GM21528 (cell line): ENCODE measurements around the gene SLK.

Experiments used
- ATAC-seq: cut with Tn5 transposase; IDR thresholded peaks from one replicate; pipeline ENCODE4 v1.9.1; 2021; ENCODE audit warnings: mild to moderate bottlenecking, moderate library complexity; ENCODE audit not compliant: unreplicated experiment, low FRiP score

Gene SLK

DNA sequence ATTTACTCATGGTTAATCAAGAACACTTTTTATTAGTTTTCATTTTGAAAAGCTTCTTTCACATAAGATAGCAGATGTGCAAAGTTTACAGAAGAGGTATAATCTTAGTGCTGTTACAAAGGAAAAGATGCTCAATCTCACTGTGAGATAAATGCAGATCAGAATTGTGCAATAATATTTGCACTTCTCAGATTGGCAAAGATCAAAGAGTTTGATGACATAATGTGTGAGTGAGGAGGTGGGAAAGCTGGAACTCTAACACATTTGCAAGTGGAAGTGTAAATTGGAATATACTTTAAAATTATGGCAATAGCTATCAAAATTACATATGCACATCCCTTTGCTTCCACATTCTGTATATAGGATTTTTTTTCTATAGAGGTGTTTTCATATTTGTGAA is 27.4 kb upstream of the SLK start:
- ATAC-seq = no peak

DNA sequence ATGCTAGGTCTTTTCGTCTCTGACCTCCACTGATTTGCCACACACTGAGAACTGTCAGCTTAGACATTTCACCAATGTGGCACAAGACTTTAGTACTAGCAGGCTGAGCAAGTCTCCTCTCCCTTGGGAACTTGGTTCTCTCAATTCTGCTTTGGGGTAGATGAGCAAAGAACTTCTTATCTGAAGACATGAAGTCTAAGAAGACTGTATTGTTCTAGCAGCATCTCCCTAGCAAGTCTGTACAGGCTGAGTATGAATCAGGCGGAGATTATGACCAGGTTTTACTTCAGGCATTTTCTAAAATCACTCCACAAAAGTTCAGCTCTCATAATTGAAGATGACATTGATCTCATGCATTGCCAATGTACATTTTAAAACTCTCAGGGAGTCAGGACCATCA is 25.1 kb upstream of the SLK start:
- ATAC-seq = no peak

DNA sequence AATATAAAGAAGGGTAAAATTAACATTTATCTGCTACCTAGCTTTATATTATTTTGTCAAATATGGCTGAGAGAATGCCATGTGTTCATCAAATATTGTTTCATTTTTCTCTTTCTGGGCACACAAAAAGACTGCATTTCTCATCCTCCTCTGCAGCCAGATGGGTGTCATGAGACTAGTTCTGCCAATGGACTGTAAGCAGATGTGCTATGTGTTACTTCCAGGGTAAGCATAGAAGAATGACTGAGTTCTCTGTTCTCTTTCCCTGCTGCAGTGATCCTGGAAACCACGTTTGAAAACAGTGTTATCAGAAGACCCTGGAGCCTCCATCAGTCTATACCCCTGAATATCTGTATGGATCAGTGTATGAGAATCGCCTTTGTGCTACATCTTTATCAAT is 24.1 kb upstream of the SLK start:
- ATAC-seq = no peak

DNA sequence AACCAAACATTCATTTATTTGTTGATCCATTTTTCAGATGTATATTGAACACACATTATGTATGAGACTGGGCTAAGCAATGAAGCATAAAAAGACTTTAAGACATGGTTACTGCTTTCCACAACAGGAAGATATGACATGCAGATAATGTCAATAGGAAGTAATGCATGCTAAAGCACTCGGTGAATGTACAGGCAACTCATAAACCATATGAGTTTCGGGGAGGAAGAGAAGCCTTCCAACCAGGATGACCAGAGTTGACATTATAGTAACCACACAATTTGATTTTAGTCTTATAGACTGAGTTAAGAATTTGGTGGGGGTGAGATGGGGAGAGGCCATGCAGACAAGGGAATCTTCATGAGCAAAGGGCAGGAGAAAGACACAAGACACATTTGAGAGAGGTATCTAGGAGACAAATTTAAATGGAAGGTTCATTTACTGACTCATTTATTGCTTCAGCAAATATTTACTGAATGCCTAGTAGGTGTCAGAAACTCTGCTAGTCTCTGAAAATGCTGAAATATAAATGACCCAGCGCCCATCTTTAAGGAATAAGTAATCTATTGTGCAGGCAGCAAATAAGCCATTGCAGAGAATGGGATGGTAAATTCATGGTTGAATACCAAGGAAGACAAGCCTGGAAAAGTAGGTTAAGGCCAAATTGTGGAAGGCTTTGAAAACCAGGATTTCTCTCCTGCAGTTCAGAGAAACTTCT is 19.0 kb upstream of the SLK start:
- ATAC-seq = no peak

DNA sequence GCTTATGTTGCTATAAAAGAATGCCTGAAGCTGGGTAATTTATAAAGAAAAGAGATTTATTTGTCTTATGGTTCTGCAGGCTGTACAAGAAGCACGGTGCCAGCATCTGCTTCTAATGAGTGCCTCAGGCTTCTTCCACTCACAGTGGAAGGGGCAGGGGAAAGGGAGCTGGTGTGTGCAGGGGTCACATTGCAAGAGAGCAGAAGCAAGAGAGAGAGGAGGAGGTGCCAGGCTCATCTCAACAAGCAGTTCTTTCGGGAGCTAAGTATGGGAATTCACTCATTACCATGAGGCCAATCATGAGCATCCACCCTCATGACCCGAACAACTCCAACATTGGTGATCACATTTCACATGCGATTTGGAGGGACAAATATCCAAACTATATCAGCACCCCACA is 17.2 kb upstream of the SLK start:
- no peak for ATAC-seq

DNA sequence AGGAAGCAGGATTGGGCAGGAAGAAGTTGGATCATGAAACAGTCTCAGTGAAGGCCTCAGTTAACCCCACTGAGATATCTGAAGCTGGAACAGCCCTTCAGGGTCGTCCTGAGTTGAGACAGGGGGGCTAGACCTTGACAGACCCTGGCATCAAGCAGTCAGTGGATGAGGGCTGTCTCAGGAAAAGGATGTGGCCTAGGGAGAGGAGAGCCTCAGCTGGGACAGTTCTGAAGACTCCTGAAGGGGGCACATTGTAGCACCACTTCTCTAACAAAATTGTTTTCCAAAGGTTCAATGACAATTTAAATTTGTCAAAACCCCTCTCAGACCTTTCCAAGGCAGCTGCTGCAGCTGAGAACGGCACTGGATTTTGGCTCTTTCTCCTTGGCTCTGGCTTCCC is 15.8 kb upstream of the SLK start:
- no peak for ATAC-seq

DNA sequence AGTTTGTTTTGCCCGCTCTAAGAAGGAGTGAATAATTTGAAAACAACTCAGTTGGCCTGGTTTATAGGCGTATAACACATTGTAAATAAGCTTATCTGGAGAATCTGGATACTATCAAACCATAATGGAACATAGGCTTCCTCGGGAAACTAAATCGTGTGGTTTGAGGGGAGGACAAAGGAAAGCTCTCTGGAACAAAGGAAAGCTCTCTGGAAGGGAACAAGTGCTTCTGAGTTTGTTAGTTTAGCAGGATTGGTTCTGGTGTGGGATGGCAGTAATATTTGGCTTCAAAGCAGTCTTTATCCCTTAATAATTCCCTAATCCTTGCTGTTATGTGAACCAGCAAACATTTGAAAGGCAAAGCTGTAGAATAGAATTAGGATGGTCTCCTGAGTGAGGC is 15.0 kb upstream of the SLK start:
- no peak for ATAC-seq

DNA sequence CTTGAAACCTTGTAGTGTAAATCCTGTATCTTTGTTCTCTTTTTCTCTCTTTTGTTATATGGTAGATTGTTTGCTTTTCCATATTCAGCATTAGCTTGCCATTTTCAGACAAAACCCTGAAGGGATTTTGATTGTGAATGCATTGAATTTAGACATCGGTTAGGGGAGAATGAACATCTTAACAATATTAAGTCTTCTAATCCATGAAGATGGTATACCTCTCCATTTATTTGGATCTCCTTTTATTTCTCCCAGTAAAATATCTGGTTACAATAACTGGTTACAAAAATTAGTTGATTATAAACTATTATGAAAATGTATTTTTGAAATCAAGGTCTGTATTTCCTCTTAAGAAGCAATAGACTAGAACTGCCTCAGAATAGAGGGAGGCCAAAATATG is 12.4 kb upstream of the SLK start:
- ATAC-seq = no peak

DNA sequence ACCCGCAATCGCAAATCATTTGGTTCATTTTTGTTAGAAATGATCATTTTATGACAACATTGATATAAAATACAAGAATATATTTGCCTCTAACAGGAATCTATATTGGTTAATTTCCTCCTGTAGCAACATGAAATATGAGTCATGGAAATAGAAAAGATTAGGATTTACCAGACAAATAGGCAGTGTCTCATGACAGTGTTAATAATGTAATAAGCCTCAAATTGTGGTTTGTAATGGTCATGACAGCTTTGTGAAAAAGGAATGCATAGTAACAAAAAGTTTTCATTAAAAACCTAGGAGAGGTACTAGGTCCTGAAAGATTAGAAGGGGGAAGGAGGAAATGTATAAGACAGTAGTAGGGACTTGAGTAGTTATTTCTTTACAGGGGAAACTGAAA is 7.9 kb upstream of the SLK start:
- ATAC-seq = no peak

DNA sequence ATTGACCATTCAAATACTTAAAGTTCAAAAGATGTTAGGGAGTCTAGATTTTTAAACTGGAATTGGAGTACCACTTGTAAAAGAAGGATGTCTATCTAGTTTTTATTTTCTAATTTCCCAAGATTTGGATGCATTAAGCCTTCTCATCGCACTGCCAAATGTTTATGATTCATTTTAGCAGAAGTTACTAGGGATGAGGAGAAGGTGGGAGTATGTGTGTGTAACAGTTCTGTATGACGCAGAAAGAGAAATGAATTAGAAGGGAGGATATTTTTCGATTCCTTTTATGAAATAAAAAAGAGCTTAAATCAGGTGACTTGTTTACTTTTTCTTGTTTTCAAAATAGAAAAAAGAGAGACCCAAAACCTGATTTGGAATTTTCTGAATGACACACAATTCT is 6.8 kb upstream of the SLK start:
- ATAC-seq = no peak

DNA sequence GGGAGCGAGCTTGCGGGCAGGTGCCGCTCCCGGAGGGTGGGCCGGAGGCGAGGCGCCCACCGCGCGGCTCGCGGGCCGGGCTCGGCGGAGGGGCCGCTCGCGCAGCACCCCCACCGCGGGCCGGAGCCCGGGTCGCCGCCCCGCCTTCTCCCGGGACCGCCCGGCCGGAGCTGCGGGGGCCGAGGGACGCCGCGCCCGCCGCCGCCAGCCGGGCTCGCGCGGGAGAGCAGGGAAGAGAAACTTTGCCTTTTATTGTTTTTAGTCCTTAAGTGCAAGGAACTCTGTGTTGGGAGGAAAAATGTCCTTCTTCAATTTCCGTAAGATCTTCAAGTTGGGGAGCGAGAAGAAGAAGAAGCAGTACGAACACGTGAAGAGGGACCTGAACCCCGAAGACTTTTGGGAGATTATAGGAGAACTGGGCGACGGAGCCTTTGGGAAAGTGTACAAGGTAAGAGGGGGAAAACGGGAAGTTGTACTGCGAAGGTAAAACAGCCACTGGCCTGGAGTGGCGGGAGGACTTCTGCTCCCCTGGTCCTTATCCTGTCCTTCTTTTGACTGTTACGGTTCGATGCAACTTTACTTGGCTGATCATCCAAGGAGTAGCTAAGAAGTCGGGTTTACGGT is 620 bp downstream of the SLK start:
- peak; percentile 50 for ATAC-seq

DNA sequence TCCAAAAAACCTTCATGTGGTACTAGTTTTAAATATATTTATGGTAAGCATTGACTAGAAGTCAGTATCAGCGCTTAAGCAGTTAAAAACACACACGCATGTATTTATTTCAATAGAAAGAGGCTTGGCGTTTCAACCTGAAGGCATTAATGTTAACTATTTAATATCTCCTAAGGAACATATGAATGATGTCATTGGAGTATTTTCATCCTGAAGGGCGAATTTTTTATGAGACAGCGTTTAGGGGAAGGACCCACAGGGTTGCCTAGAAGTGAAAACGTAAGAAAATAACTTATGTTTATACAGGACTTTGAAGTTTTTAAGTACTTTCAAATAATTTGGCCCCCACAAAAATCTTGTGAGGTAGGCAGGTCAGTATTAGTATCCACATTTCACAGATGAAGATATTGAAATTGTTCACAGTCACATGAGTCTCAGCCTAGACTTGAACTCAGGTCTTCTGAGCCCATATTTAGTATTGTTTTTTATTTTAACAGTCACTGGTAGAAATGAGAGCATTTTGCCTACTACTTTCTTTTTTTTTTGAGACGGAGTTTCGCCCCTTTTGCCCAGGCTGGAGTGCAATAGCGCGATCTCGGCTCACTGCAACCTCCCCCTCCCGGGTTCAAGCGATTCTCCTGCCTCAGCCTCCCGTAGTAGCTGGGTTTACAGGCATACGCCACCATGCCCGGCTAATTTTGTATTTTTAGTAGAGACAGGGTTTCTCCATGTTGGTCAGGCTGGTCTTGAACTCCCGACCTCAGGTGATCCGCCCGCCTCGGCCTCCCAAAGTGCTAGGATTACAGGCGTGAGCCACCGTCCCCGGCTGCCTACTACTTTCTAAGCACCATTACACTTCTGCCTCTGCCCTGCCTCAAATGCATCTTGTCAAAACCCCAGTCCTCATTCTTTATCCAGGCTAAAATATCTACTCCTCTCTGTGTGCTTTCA is 1.8 kb downstream of the SLK start:
- no peak for ATAC-seq

DNA sequence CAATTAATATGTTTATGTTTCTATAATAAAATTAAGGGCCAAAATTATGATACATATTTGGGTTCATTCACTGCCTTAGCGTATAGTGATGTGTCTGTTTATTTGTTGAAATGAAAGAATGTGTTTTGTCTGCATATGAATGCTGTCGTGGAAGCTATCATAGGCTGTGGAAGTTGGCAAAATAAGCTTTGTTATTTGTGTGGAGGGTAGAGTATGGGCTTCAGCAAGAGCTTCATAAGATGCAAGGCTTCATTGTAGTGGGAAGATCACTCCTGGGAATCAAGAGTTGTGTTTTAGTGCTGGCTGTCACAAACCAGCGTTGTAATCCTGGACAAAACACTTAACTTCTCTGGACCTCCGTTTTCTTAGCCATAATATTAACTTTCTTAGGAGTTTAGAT is 2.5 kb downstream of the SLK start:
- no peak for ATAC-seq

DNA sequence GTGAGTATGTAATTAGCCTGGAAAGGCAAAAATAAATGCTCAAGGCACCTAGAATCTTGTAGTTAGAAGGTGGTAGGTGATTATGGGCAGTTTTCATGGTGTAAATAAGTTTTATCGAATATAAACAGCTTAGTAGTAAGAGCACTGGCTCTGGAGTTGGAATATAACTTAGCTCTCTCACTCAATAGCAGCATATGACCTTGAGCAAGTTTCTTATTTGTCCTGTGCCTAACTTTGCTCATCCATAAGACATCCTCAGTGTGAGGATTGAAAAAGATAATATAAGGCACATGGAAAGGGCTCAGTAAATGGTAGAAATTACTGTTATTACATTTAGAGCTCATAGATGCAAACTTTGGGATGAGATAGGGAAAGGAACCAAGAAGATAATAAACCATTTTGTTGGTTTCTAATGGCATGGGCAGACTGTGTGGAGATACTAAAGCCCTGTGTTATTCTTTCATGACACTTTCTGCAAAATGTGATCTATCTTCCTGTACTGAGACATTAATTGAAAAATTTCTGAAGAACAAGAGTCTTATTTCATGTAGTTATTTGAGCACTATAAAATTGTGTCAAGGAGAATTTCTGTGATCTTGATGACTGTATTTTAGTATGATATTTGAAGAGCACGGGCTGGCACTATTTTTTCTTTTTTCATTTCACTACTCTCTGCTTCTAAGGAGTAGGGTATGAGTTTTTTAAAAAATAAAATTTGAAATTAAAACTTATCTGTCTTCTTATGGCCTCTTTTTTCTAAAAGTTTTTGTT is 3.1 kb downstream of the SLK start:
- no peak for ATAC-seq

DNA sequence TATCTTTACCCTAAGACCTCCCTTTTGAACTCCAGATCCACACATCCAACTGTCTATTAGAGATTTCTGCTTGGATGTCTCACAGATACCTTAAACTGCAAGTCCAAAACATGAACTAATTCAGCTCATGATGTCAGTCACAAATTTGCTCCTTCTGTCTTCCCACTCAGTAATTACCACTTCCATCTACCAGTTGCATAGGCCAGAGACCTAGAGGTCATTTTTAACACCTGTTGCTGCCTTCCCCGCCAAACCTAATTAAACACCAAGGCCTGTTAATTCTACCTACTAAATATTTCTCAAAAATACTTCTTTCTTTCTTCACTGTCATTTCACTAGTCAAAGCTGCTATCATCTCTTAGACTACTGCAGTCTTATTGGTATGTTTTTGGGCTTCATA is 8.2 kb downstream of the SLK start:
- no peak for ATAC-seq

DNA sequence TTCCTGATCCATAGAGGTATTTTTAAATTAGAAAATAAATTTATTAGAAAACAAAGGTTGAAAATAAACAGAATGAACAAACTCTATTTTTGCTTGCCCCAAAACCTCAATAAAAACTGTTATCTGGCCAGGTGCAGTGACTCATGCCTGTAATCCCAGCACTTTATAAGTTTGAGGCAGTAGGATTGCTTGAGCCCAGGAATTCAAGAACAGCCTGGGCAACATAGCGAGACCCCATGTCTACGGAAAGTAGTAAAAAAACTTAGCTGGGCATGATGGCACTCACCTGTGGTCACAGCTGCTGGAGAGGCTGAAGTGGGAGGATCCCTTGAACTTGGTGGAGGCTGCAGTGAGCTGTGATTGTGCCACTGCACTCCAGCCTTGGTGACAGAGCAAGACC is 10.3 kb downstream of the SLK start:
- no peak for ATAC-seq

DNA sequence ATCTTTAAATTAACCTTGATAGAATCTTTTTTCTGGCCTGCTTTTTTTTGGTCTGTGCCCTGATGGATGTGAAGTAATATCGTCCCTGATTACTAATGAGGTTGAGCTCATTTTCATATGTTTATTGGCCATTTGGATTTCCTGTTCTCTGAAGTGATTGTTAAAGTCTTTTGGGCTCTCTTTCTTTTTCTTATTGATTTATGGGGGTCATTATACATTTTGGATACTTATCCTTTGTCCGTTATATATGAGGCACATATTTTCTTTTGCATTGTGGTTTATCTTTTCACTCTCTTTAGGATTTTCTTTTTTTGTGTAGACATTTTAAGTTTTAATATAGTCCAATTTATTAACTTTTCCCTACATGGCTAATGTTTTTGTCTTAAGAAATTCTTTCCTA is 12.6 kb downstream of the SLK start:
- no peak for ATAC-seq

DNA sequence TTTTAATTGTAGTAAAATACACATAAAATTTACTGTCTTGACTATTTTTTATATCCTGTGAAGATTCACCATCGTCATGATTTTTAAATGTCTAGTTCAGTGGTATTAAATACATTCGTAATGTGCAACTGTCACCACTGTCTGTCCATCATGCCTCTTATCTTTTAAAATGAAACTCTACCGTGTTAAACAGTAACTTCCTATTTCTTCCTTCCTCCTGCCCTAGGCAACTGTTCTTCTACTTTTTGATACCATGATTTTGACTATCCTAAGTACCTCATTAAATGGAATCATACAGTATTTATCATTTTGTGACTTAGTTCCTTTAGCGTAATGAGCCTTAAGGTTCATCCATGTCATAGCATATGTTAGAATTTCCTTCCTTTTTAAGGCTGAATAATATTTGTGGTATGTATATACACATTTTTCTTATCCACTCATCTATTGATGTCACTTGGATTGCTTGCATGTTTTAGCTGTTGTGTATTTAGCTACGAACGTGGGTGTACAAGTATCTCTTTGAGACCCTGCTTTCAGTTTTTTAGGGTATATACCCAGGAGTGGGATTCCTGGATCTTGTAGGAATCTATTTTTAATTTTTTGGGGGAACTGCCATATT is 13.5 kb downstream of the SLK start:
- ATAC-seq = no peak

DNA sequence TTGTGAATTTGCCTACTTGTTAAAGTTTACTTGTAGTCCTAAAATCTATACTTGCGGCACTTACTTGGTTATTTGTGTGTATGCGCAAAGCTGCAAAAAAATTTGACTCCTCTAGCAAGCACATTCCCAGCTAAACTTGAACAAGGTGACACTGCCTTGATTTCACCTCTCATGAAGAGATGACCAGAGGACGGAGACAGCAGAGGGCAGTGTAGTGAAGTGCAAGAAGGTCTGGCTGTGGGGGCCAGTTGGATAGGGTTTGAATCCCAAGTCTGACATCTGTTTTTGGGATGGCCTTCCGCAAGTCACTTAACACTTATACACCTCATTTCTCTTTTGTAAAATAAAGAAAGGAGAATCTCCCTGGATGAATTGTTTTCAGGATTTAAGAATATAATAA is 15.7 kb downstream of the SLK start:
- no peak for ATAC-seq

DNA sequence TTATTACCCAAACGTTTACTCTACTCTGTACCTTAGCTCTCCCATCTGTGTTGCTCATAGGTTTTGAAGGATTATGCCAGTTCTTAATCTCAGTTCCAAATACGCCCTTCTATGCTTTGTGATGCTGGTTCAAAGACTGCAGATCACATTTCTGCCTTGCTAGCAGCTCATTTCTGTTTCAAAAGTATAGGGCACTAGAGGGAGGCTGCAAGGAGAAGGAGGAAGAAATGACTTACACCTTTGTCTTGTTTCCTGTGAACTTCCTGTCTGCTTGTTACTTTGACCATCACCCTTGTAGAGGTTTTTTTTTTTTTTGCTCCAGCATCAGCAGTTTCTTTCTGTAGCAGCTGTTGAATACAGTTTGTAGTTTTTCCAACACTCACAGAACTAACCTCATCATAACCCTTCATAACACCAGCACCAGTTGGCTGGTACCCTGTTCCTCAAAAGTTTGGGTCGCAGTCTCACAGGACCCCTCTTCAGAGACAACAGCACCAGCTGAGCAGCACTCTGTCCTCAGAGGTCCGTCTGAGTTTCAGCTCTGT is 16.5 kb downstream of the SLK start:
- ATAC-seq = peak; percentile 91
